Epithelial cell of proximal tubule (primary cell): ENCODE results near the gene GPC5. TPM values are rescaled to one million over a fixed set of nuclear protein-coding genes. Genes with fewer than 3 reads are reported as not detected.
"Not testable (repeated sequence)": the region's sequence is repeated elsewhere in the genome, so short reads cannot be mapped to it uniquely, and the experiment has no call there.

Source experiments
- DNase-seq: peaks from one replicate; pipeline ENCODE4 v3.0.0-alpha.2; 2011; ENCODE audit warnings: low read depth
- H3K4me3 ChIP-seq: 2 replicates; pipeline ENCODE4 v1.5.1; 2011; ENCODE audit warnings: low read depth, mild to moderate bottlenecking, low read length
- total RNA-seq: library from RNA; depleted of rRNA; stranded (reverse); fragments of >200 nt; gene quantifications from 2 replicates; pipeline ENCODE4 v1.2.3, GENCODE V29; 2015
- TF ChIP-seq, protein P1 (sequence below): conservative IDR thresholded peaks from 2 replicates; pipeline ENCODE4 v1.5.1; 2012; ENCODE audit warnings: low read depth, mild to moderate bottlenecking, low read length

The GPC5 gene
- total RNA-seq, 1 donor from 2014 or later: not detected

DNA sequence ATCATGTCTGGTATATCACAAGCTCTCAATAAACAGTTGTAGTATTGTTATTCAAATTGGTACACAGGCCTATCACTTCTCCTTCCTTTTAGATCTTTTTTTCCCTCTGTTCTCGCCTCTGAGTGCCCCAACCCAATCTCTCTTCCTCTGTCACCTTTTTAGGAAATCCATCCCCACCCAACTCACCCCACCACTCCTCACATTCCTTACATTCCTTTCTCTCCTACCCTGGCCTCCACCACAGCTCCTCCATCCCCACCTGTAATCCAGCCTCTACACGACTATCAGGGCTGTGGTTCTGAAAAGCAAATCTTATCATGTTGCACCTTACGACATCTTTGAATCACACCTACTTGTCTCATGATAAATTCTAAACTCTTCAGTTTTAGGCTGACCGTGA, 1282.8 kb downstream of the GPC5 start:
- TF ChIP-seq, protein P1, sequence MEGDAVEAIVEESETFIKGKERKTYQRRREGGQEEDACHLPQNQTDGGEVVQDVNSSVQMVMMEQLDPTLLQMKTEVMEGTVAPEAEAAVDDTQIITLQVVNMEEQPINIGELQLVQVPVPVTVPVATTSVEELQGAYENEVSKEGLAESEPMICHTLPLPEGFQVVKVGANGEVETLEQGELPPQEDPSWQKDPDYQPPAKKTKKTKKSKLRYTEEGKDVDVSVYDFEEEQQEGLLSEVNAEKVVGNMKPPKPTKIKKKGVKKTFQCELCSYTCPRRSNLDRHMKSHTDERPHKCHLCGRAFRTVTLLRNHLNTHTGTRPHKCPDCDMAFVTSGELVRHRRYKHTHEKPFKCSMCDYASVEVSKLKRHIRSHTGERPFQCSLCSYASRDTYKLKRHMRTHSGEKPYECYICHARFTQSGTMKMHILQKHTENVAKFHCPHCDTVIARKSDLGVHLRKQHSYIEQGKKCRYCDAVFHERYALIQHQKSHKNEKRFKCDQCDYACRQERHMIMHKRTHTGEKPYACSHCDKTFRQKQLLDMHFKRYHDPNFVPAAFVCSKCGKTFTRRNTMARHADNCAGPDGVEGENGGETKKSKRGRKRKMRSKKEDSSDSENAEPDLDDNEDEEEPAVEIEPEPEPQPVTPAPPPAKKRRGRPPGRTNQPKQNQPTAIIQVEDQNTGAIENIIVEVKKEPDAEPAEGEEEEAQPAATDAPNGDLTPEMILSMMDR: no peak
- DNase-seq: no peak

DNA sequence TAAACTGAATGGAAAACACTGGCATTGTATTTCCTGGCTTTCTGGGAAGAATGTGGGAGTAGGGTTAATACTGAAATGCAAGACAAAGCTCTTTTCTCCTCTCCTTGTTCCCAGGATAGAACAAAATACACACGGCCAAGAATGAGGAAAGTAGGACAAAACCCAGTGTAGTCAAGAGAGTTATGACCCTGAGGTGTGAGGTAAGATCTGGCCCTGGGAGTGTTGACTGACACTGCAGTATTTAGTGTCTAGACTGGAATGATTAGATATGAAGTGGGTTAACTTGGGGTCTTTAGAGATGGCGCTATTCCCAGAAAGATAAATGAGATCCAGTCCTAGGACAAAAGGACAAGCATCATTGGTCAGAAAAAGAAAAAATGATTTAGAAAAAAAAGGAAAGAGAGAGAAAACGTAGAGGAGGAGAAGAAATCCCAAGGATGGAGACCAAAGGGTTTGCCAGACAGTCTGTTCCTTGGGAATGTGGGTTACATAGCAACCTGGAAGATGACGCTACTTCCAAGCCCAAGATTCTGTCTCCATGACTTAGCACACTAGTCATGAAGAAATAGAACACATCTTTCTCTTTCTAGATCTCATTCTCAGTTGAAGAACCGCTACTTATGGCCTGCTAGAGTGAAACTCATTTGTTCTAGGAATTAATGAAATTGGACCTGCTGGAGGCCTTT, 1284.6 kb downstream of the GPC5 start:
- TF ChIP-seq, protein P1: no peak
- no peak overlapping the region for H3K4me3 ChIP-seq
- DNase-seq: no peak

More for the DNA sequence above, 1282.8 kb downstream of the GPC5 start:
- H3K4me3 ChIP-seq: no peak overlapping the region

DNA sequence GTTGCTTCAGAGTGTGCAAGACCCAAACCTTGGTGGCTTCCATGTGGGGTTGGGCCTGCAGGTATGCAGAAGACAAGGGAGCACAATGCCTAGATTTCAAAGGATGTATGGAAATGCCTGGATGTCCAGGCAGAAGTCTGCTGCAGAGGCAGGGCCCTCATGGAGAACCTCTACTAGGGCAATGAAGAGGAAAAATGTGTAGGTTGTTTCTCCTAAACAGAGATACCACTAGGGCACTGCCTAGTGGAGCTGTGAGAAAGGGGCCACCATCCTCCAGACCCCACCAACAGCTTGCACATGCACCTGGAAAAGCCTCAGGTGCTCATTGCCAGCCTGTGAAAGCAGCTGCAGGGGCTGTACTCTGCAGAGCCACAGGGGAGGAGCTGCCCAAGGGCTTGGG, 1295.6 kb downstream of the GPC5 start:
- DNase-seq: no peak
- no peak overlapping the region for H3K4me3 ChIP-seq
- TF ChIP-seq, protein P1: no peak

DNA sequence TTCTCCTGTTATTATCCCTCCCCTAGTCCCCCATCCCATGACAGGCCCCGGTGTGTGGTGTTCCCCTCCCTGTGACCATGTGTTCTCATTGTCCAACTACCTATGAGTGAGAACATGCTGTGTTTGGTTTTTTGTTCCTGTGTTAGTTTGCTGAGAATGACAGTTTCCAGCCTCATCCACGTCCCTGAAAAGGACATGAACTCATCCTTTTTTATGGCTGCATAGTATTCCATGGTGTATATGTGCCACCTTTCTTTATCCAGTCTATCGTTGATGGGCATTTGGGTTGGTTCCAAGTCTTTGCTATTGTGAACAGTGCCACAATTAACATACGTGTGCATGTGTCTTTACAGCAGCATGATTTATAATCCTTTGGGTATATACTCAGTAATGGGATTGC, 1297.4 kb downstream of the GPC5 start:
- DNase-seq, H3K4me3 ChIP-seq: not testable (repeated sequence)

DNA sequence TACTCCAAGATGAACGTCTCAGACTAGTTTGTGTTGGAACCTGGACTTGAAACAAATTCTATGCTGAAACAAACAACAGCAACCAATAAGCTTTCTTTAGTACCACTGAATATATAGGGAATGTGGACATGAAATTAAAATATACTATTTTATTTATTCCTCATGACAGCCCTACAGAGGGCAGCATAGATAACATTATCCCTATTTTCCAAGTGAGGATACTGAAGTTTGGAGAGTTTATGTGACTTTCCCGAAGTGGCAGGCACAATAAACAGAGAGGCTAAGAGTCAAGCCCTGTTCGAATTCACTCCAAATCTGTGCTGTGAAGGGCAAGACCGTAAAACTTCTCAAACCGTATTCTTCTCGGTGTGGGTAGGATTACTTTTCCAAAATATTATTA, 1318.3 kb downstream of the GPC5 start:
- DNase-seq: no peak
- no peak overlapping the region for H3K4me3 ChIP-seq
- TF ChIP-seq, protein P1: peak; percentile 56

DNA sequence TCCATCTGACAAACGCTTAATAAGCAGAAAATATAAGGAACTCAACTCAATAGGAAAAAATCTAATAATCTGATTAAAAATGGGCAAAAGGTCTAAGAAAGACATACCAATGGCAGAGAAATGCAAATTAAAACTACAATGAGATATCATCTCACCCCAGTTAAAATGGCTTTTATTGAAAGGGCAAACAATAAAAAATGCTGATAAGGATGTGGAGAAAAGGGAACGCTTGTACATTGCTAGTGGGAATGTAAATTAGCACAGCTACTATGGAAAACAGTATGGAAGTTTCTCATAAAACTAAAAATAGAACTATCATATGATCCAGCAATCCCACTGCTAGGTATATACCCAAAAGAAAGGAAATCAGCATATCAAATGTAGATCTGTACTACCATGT, 1319.4 kb downstream of the GPC5 start:
- no peak for DNase-seq
- TF ChIP-seq, protein P1: no peak
- H3K4me3 ChIP-seq: no peak overlapping the region

DNA sequence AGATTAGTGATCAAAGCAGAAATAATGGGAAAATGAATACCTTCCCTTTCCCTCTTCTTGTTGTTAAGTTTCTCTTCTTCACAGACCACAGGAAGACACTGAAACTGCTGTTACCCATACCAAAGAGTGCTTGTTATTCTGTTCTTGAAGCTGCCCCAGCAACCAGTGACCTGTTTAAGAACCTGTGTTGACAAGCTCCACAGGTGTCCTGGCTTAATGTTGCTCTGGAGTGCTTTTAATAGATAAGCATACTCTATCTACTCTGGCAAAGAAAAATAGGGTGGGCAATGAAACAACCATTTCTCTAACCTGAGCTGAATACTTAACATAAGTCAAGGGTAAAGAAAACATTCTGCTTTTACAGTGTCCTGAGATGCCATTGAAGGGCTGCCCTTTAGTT, 1321.4 kb downstream of the GPC5 start:
- DNase-seq: no peak
- TF ChIP-seq, protein P1: no peak
- no peak overlapping the region for H3K4me3 ChIP-seq
